Gastrocnemius medialis (tissue), 4 donors: ENCODE measurements around the gene COL27A1.

Experiments used
- POLR2A ChIP-seq, 2 donors: fragments of 450-650 bp; IDR thresholded peaks; one replicate each; pipeline ENCODE4 v1.6.1; 2017; ENCODE audit warnings: antibody characterized with exemption in 2 of 2, mild to moderate bottlenecking in 2 of 2, moderate library complexity in 2 of 2
- TF ChIP-seq, protein P1 (sequence below), 5 experiments: fragments of 450-650 bp in 3 of 5; fragments of 200-600 bp in 2 of 5; sonication (generic) in 2 of 5; IDR thresholded peaks in 4 of 5; conservative IDR thresholded peaks in 1 of 5; 1 replicate in 4 of 5; 2 replicates in 1 of 5; pipeline ENCODE4 v1.5.1; 2016 to 2019; ENCODE audit warnings: antibody characterized with exemption in 5 of 5, mild to moderate bottlenecking in 3 of 5, moderate library complexity in 3 of 5

DNA sequence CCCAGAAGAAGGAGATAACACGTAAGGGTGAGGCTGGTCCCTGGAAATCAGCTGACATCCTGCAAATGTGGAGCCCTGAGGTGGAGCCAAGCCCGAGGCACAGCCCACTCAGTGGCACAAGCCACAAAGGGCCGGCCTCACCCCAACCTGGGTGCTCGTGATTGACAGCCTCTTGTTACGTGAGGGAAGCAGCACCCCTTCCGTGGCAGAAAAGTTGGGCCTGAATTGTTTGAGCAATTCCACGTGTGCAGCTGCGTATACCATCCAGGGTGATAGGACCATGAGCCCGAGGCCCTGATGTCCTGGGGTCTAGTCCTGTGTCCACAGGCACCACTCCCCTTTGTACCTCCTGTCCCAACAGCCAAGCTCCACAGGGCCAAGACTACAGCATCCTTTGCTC, 179.2 kb downstream of the COL27A1 start:
- TF ChIP-seq, protein P1, sequence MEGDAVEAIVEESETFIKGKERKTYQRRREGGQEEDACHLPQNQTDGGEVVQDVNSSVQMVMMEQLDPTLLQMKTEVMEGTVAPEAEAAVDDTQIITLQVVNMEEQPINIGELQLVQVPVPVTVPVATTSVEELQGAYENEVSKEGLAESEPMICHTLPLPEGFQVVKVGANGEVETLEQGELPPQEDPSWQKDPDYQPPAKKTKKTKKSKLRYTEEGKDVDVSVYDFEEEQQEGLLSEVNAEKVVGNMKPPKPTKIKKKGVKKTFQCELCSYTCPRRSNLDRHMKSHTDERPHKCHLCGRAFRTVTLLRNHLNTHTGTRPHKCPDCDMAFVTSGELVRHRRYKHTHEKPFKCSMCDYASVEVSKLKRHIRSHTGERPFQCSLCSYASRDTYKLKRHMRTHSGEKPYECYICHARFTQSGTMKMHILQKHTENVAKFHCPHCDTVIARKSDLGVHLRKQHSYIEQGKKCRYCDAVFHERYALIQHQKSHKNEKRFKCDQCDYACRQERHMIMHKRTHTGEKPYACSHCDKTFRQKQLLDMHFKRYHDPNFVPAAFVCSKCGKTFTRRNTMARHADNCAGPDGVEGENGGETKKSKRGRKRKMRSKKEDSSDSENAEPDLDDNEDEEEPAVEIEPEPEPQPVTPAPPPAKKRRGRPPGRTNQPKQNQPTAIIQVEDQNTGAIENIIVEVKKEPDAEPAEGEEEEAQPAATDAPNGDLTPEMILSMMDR (IDR thresholded peaks at IDR 0.05 in 4 of 5, conservative IDR thresholded peaks at IDR 0.05 in 1 of 5) = no peak
- TF ChIP-seq POLR2A (IDR thresholded peaks at IDR 0.05) = no peak
